Psoas muscle (tissue), 8 donors: ENCODE results near the gene CSNK2B. TPM values are rescaled to one million over a fixed set of nuclear protein-coding genes. Genes with fewer than 3 reads are reported as not detected.

Experiments
- ATAC-seq, 4 donors: fragments of 200-7000 bp; cut with Tn5 transposase; one replicate each; pipeline ENCODE4 v1.9.1; 2020; ENCODE audit warnings: moderate library complexity in 3 of 4, mild to moderate bottlenecking in 2 of 4
- DNase-seq, 2 donors: peaks; one replicate each; pipeline ENCODE4 v3.0.0-alpha.2; 2020
- H3K27ac ChIP-seq: fragments of 200-600 bp; one replicate; pipeline ENCODE4 v1.8.0; 2022
- H3K27me3 ChIP-seq, 3 donors: fragments of 200-600 bp in 1 of 3; one replicate each; pipeline versions ENCODE4 v1.6.1 to v1.8.0; 2013 to 2022; ENCODE audit warnings: low read length in 2 of 3, mild to moderate bottlenecking in 2 of 3, moderate library complexity in 1 of 3; ENCODE audit not compliant: insufficient read depth in 3 of 3
- H3K36me3 ChIP-seq, 2 donors: fragments of 200-600 bp in 1 of 2; one replicate each; pipeline versions ENCODE4 v1.6.1 to v1.8.0; 2013 to 2022; ENCODE audit warnings: low read depth in 1 of 2, mild to moderate bottlenecking in 1 of 2, moderate library complexity in 1 of 2; ENCODE audit not compliant: insufficient read depth in 1 of 2
- H3K4me1 ChIP-seq: fragments of 200-600 bp; one replicate; pipeline ENCODE4 v1.8.0; 2022
- H3K4me3 ChIP-seq: fragments of 200-600 bp; one replicate; pipeline ENCODE4 v1.8.0; 2022; ENCODE audit warnings: mild to moderate bottlenecking
- H3K9me3 ChIP-seq: fragments of 200-600 bp; one replicate; pipeline ENCODE4 v1.8.0; 2022
- WGBS, 3 donors: extraction: QIAGEN DNeasy Blood & Tissue Kit; methylation state at CpG; one replicate each; pipeline versions ENCODE4 v1.1.6 to v1.1.7; 2013; 5-methylcytosine and 5-hydroxymethylcytosine counted together
- intact Hi-C, 2 donors: fragments of 100-400 bp; cut with DNase I; formaldehyde crosslinking; loops; one replicate each; pipeline versions ENCODE4 v1.11.0 to v1.14.2; 2022
- polyA plus RNA-seq, 3 donors: library from polyadenylated mRNA; stranded (reverse); fragments of 200-250 nt; gene quantifications; one replicate each; pipeline ENCODE4 v1.2.3, GENCODE V29; 2013
- total RNA-seq, 4 donors: library from RNA; stranded (reverse); fragmentation: NEBNext Ultra II Directional in 2 of 4; extraction: Animal tissue kit (Norgen Biotek cat#: 25700) in 2 of 4; gene quantifications; one replicate each; pipeline versions ENCODE4 v1.2.1 to v1.2.4, GENCODE V29; 2021 to 2023
- TF ChIP-seq, protein P1 (sequence below): fragments of 200-600 bp; IDR thresholded peaks from one replicate; pipeline ENCODE4 v1.8.0; 2022; ENCODE audit warnings: antibody characterized with exemption
- donor health status: healthy with polysubstance abuse.
- donor health status: DM: no; HTN: no; CAD: no; lungs with moderate emphysema.
- donor health status: Bipolar disorder and iron deficiency.
- donor health status: healthy.
- donor health status: DM: yes; HTN: yes; CAD: no.
- donor health status: DM: no; HTN: no; CAD: no.
- donor health status: DM: no; HTN: no; CAD: no.
- donor health status: DM: yes; HTN: yes; CAD: no.

The CSNK2B gene
- total and polyA plus RNA-seq, 7 donors = 102 to 208 (median 129) TPM

DNA sequence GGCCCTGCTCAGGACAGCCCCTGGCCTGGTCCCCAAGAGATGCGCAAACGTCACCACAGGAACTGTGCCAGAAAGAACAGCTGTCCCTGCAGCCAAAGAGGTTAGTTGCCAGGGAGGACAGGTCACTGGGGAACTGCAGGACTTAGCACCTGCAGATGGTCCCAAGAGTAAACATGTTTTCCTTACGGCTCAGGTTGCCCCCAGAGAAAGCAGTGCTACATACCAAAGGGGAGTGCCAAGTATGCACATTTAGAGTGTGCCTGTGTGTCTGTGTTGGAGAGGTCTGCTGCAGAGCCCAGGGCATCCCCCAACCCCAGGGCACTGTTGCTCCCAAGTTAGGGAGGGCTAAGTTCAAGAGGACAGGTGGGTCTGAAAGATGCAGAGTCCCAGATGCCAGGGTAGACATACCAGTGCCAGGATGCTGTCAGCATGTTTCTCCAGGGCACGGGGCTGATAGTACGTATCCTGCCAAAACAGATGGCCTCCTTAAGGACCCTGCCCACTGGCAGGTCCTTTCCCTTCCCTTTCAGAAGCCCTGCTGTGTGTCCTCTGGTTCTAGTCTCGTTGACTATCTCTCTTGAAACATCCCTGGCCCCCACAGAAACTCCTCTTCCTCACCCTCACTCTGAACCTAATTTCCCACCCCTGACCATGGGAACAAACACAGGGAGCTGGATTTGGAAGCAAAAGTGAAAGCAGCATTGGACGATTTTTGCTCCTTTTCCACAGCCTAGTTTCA lies 36.0 kb downstream of the CSNK2B start:
- ATAC-seq (peak; percentile 48 to 76 (median 69)), DNase-seq (peak; percentile 64 to 91)
- no peaks in the 10 kb centered on the region for H3K27me3 ChIP-seq
- peak overlapping the region; percentile 98 for H3K27ac ChIP-seq
- TF ChIP-seq, protein P1, sequence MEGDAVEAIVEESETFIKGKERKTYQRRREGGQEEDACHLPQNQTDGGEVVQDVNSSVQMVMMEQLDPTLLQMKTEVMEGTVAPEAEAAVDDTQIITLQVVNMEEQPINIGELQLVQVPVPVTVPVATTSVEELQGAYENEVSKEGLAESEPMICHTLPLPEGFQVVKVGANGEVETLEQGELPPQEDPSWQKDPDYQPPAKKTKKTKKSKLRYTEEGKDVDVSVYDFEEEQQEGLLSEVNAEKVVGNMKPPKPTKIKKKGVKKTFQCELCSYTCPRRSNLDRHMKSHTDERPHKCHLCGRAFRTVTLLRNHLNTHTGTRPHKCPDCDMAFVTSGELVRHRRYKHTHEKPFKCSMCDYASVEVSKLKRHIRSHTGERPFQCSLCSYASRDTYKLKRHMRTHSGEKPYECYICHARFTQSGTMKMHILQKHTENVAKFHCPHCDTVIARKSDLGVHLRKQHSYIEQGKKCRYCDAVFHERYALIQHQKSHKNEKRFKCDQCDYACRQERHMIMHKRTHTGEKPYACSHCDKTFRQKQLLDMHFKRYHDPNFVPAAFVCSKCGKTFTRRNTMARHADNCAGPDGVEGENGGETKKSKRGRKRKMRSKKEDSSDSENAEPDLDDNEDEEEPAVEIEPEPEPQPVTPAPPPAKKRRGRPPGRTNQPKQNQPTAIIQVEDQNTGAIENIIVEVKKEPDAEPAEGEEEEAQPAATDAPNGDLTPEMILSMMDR = no peak
- 5 to 6% (median 6%) methylated on average over 7 of the region's 7 CpGs for WGBS, 3 donors
- intact Hi-C loops = no loop called here
- peaks cover 32% of the 10 kb centered on the region for H3K4me1 ChIP-seq
- peaks cover 0 to 46% of the 10 kb centered on the region in 2 donors for H3K36me3 ChIP-seq
- H3K4me3 ChIP-seq = peak overlapping the region; percentile 78
- no peaks in the 10 kb centered on the region for H3K9me3 ChIP-seq

DNA sequence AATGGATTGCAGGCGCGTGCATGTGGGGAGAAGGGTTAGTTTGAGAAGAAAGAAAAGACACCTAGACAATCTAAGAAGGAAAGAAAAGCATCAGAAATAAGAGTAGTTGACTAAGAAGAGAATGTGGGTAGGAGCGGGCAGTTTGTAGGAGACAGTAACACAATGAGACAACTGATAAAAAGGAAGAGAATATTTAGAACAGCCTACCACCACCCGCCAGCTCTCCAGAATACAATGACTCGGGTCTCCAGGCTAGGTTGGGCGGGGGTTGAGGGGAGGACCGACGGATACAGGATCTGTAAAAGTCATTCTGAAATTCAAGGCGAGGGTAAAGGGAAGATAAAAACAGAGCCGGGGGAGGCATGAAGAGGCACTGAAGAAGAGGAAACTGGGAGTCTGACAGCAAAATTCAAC lies 36.5 kb downstream of the CSNK2B start:
- 0 to 1% (median 0%) methylated on average over 10 of the region's 10 CpGs for WGBS, 3 donors
- H3K4me3 ChIP-seq = peak overlapping the region; percentile 78
- peak overlapping the region; percentile 98 for H3K27ac ChIP-seq
- H3K27me3 ChIP-seq = no peaks in the 10 kb centered on the region
- TF ChIP-seq, protein P1 = no peak
- H3K4me1 ChIP-seq = peaks cover 32% of the 10 kb centered on the region
- H3K36me3 ChIP-seq = peaks cover 0 to 40% of the 10 kb centered on the region in 2 donors
- H3K9me3 ChIP-seq = no peaks in the 10 kb centered on the region
- intact Hi-C loops = no loop called here
- ATAC-seq = peak in 3 of 4 donors; percentile 0 to 12 (median 0)
- no peak for DNase-seq

DNA sequence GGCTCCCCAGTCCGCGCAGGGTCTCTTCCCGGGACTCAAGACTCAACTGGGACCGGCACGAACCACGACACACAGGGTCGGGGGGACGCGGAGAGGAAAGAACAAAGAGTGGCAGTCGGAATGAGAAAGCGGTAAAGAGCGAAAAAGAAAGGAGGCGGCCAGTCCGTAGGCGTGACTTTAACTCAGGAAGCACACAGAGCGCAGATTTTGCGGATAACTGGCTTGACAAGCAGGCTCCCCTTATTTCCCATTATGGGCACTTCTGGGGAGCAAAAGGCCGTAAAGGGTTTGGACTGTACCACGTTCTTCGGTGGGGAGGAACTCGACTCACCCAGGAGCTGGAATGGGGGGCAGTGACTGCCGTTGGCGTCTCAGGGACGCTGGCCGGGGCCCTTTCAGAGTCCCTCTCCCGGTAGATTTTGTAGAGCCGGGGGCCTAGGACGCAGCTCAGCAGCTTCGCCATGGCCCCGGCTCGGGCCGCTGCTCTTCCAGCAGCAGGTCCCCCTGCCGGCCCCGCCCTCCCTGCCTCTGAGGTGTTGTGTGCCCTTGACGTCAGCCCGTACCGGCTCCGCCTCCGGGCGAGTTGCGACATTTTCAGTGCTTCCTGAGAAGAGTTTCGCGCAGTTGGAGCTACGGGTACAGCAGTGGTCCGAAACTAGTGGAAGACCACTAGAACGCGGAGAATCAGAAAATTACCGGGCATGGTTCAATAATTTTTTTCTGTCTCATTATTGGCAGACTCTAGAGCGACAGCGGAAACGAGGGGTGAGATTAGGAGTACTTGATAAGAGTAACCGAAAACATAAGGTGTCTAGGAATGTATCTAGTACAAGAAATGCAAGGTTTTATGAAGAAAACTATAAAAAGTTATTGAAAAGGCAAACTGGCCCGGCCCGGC lies 37.2 kb downstream of the CSNK2B start, which contains the start of gene ABHD16A:
Gene ABHD16A (minus strand): TSS at position 506 of the 898 bp plus-strand sequence. CDS start 43 bp downstream, at position 463.
- intact Hi-C loops = no loop called here
- peak within 1 kb of the TSS; percentile 98 for H3K27ac ChIP-seq
- TF ChIP-seq, protein P1 = peak; percentile 9
- WGBS, 3 donors = 1% methylated on average over 54 of the region's 54 CpGs
- peaks cover 28% of the 10 kb centered on the region for H3K4me1 ChIP-seq
- peaks cover 0 to 34% of the 10 kb centered on the region in 2 donors for H3K36me3 ChIP-seq
- peak within 1 kb of the TSS; percentile 78 for H3K4me3 ChIP-seq
- peak; percentile 99 for DNase-seq
- peak; percentile 96 to 97 (median 96) for ATAC-seq
- H3K27me3 ChIP-seq = no peaks in the 10 kb centered on the region
- no peaks in the 10 kb centered on the region for H3K9me3 ChIP-seq

DNA sequence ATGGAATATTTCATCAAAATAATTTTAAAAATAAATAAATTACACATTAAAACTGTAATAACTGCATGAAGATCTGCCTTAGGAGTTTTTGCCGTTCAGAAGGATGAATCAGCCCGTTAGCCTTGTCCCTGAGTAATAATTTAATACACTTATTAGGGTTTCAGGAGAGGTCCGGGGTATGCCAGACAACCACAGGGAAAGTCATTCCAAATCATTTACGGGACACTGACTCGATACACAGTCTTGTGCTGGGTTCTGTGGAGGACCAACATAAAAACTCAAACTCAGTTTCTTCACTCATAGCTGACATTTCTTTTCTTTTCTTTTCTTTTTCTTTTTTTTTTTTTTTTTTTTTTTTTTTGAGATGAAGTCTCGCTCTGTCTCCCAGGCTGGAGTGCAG lies 40.1 kb downstream of the CSNK2B start:
- Histone ChIP-seq H3K27ac (no peak overlapping the region), H3K36me3 (peaks cover 0 to 6% of the 10 kb centered on the region in 2 donors), H3K4me1 (peaks cover 18% of the 10 kb centered on the region), H3K27me3 (no peaks in the 10 kb centered on the region), H3K9me3 (no peaks in the 10 kb centered on the region), H3K4me3 (no peak overlapping the region)
- TF ChIP-seq, protein P1 = no peak
- 82 to 90% (median 87%) methylated on average over 6 of the region's 6 CpGs for whole genome bisulfite sequencing, 3 donors
- ATAC-seq = no peak
- intact Hi-C loops = no loop called here
- no peak for DNase-seq
